SK-N-SH (cell line): ENCODE data around the gene HABP4. TPM values are rescaled to one million over a fixed set of nuclear protein-coding genes. Genes with fewer than 3 reads are reported as not detected.

ENCODE experiments used
- CTCF ChIA-PET: fragments of 300-600, 350-600 bp; formaldehyde crosslinking; extraction: SDS; loops from one replicate; lab custom pipeline; 2021; lab: Yijun Ruan, JAX
- POLR2A ChIA-PET: fragments of 350-600 bp; sonication (Branson Sonifier 250); formaldehyde crosslinking; extraction: SDS; loops from one replicate; lab custom pipeline; 2020; ENCODE audit warnings: antibody characterized with exemption, inconsistent platforms; lab: Yijun Ruan, JAX
- DNase-seq: peaks from one replicate; pipeline ENCODE4 v3.0.0; 2012
- H2AFZ ChIP-seq: fragments of 200-600 bp; sonication (generic); 2 replicates; pipeline ENCODE4 v1.8.1; 2016; ENCODE audit warnings: antibody characterized with exemption, mild to moderate bottlenecking, low read depth
- H3F3A ChIP-seq: fragments of 200-600 bp; sonication (generic); replicated peaks from 2 replicates; pipeline ENCODE3; 2016; ENCODE audit warnings: antibody characterized with exemption, mild to moderate bottlenecking; ENCODE audit not compliant: insufficient read depth
- H3K27ac ChIP-seq, 2 experiments: fragments of 200-500 bp in 1 of 2; fragments of 200-600 bp in 1 of 2; sonication (Bioruptor generic) in 1 of 2; sonication (generic), shearing (Covaris generic) in 1 of 2; 2 replicates each; pipeline versions ENCODE4 v1.5.1 to v1.6.1; 2014 to 2016; ENCODE audit warnings: low read depth in 2 of 2, inconsistent platforms in 1 of 2, low read length in 1 of 2, mild to moderate bottlenecking in 1 of 2, mixed read lengths in 1 of 2
- H3K27me3 ChIP-seq: fragments of 200-600 bp; sonication (generic), shearing (Covaris generic); 2 replicates; pipeline ENCODE4 v1.6.1; 2016; ENCODE audit warnings: mixed run types; ENCODE audit not compliant: insufficient read depth
- H3K36me3 ChIP-seq, 2 experiments: fragments of 200-500 bp in 1 of 2; fragments of 200-600 bp in 1 of 2; sonication (Bioruptor generic) in 1 of 2; sonication (generic) in 1 of 2; replicated peaks in 1 of 2; 2 replicates each; pipeline versions ENCODE3 to v1.5.1; 2014 to 2016; ENCODE audit warnings: low read length in 1 of 2, mild to moderate bottlenecking in 1 of 2; ENCODE audit not compliant: insufficient read depth in 2 of 2, control insufficient read depth in 1 of 2
- H3K4me1 ChIP-seq, 2 experiments: fragments of 200-500 bp in 1 of 2; fragments of 200-600 bp in 1 of 2; sonication (Bioruptor generic) in 1 of 2; sonication (generic), shearing (Covaris generic) in 1 of 2; 2 replicates each; pipeline versions ENCODE4 v1.5.1 to v1.6.1; 2014 to 2016; ENCODE audit warnings: low read depth in 1 of 2, low read length in 1 of 2, mixed run types in 1 of 2; ENCODE audit not compliant: insufficient read depth in 2 of 2, control insufficient read depth in 1 of 2
- H3K4me2 ChIP-seq: fragments of 200-600 bp; sonication (generic), shearing (Covaris generic); 2 replicates; pipeline ENCODE4 v1.6.1; 2017; ENCODE audit warnings: mixed run types
- H3K4me3 ChIP-seq, 2 experiments: fragments of 200-500 bp in 1 of 2; fragments of 200-600 bp in 1 of 2; sonication (Bioruptor generic) in 1 of 2; sonication (generic), shearing (Covaris generic) in 1 of 2; 2 replicates each; pipeline versions ENCODE4 v1.5.1 to v1.8.1; 2014 to 2016; ENCODE audit warnings: low read depth in 2 of 2, inconsistent platforms in 1 of 2, low read length in 1 of 2, mild to moderate bottlenecking in 1 of 2, mixed read lengths in 1 of 2, moderate library complexity in 1 of 2
- H3K79me2 ChIP-seq: fragments of 200-600 bp; sonication (generic); 2 replicates; pipeline ENCODE4 v1.8.1; 2017; ENCODE audit warnings: mild to moderate bottlenecking; ENCODE audit not compliant: insufficient read depth
- H3K9ac ChIP-seq: fragments of 200-600 bp; sonication (generic); 2 replicates; pipeline ENCODE4 v1.6.1; 2017; ENCODE audit warnings: mixed run types
- H3K9me2 ChIP-seq: fragments of 200-600 bp; sonication (generic); 2 replicates; pipeline ENCODE4 v1.6.1; 2017; ENCODE audit warnings: mixed run types
- H3K9me3 ChIP-seq: fragments of 200-600 bp; sonication (generic); 2 replicates; pipeline ENCODE4 v1.6.1; 2017; ENCODE audit warnings: mixed run types, mild to moderate bottlenecking, moderate library complexity
- H4K20me1 ChIP-seq: fragments of 200-600 bp; sonication (generic); 2 replicates; pipeline ENCODE4 v1.6.1; 2017; ENCODE audit warnings: mild to moderate bottlenecking, mixed run types; ENCODE audit not compliant: insufficient read depth
- ELF1 ChIP-seq: IDR thresholded peaks from 2 replicates; pipeline ENCODE4 v1.4.0; 2012
- IRF3 ChIP-seq: fragments of 150-350 bp; IDR thresholded peaks from 2 replicates; pipeline ENCODE4 v1.6.1; 2016; ENCODE audit warnings: mild to moderate bottlenecking, low read depth, low read length
- JUND ChIP-seq: IDR thresholded peaks from 2 replicates; pipeline ENCODE4 v1.4.0; 2012
- MAX ChIP-seq: IDR thresholded peaks from 2 replicates; pipeline ENCODE4 v1.4.0; 2012; ENCODE audit warnings: low read depth
- MEF2A ChIP-seq: IDR thresholded peaks from 2 replicates; pipeline ENCODE4 v1.4.0; 2012; ENCODE audit warnings: low read depth, borderline replicate concordance
- POLR2AphosphoS5 ChIP-seq: IDR thresholded peaks from 2 replicates; pipeline ENCODE4 v1.6.1; 2012; ENCODE audit warnings: low read depth, low read length
- RCOR1 ChIP-seq: fragments of 150-350 bp; IDR thresholded peaks from 2 replicates; pipeline ENCODE4 v1.6.1; 2017; ENCODE audit warnings: antibody characterized with exemption, low read length
- RFX5 ChIP-seq: IDR thresholded peaks from 2 replicates; pipeline ENCODE4 v1.6.1; 2012; ENCODE audit warnings: mild to moderate bottlenecking, improper control_type of control experiment, low read length
- RXRA ChIP-seq: IDR thresholded peaks from 2 replicates; pipeline ENCODE4 v1.4.0; 2012; ENCODE audit warnings: low read depth, mild to moderate bottlenecking, borderline replicate concordance
- TCF12 ChIP-seq: IDR thresholded peaks from 2 replicates; pipeline ENCODE4 v1.4.0; 2012
- TEAD4 ChIP-seq: IDR thresholded peaks from 2 replicates; pipeline ENCODE4 v1.4.0; 2012; ENCODE audit warnings: mild to moderate bottlenecking, borderline replicate concordance; ENCODE audit not compliant: insufficient read depth
- USF1 ChIP-seq: IDR thresholded peaks from 2 replicates; pipeline ENCODE4 v1.4.0; 2012; ENCODE audit warnings: low read depth, borderline replicate concordance
- YY1 ChIP-seq: IDR thresholded peaks from 2 replicates; pipeline ENCODE4 v1.4.0; 2012; ENCODE audit warnings: low read depth, mild to moderate bottlenecking
- ZBTB33 ChIP-seq: IDR thresholded peaks from 2 replicates; pipeline ENCODE4 v1.4.0; 2012; ENCODE audit warnings: low read depth, borderline replicate concordance
- WGBS: methylation state at CpG from one replicate; pipeline ENCODE4 v1.1.6; 2017; ENCODE audit warnings: low lambda C conversion rate; 5-methylcytosine and 5-hydroxymethylcytosine counted together
- polyA plus RNA-seq, 3 experiments: library from polyadenylated mRNA; depleted of rRNA; stranded (reverse); fragments of >200 nt; gene quantifications; 2 replicates each; pipeline ENCODE4 v1.2.3, GENCODE V29; 2012
- TF ChIP-seq, protein P1 (sequence below): IDR thresholded peaks from 2 replicates; pipeline ENCODE4; 2012
- TF ChIP-seq, protein P2 (sequence below): IDR thresholded peaks from 2 replicates; pipeline ENCODE4 v1.6.1; 2012; ENCODE audit warnings: mild to moderate bottlenecking, low read depth, low read length, moderate library complexity
- TF ChIP-seq, protein P3 (sequence below): fragments of 200-600 bp; sonication (generic); IDR thresholded peaks from 2 replicates; pipeline ENCODE4 v1.6.1; 2017; ENCODE audit warnings: antibody characterized with exemption, mild to moderate bottlenecking, moderate library complexity

Gene HABP4
- polyA plus RNA-seq, 1 of the 3 experiments (the other 2 are of a cell fraction), result 19.0 TPM

DNA sequence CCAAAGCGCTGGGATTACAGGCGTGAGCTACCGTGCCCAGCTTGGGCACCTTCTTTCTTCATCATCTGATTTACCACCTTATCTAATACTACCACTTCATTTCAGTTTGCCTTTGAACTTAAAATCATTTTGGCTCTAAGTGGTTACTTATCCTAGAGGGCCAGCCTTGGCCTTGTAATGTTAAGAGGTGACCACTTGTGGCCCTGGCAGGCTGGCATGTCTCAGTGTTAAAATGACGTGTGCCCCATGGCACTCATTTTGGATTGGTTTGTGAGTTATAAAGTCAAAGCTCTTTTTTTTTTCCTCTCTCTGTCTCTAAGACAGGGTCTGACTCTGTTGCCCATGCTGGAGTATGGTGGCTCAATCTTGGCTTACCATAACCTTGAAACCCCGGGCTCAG is 17.8 kb downstream of the HABP4 start:
- 86% methylated on average over 5 of the region's 5 CpGs for WGBS
- H2AFZ ChIP-seq, result no peak overlapping the region
- no peaks in the 10 kb centered on the region for H4K20me1 ChIP-seq
- H3K36me3 ChIP-seq, result peaks cover 18 to 49% of the 10 kb centered on the region in 2 experiments
- H3K9ac ChIP-seq, result no peak overlapping the region
- H3K4me1 ChIP-seq, result no peaks in the 10 kb centered on the region
- H3K4me3 ChIP-seq, result no peak overlapping the region
- TF ChIP-seq, protein P1, sequence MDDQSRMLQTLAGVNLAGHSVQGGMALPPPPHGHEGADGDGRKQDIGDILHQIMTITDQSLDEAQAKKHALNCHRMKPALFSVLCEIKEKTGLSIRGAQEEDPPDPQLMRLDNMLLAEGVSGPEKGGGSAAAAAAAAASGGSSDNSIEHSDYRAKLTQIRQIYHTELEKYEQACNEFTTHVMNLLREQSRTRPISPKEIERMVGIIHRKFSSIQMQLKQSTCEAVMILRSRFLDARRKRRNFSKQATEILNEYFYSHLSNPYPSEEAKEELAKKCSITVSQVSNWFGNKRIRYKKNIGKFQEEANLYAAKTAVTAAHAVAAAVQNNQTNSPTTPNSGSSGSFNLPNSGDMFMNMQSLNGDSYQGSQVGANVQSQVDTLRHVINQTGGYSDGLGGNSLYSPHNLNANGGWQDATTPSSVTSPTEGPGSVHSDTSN, result no peak
- TF ChIP-seq, protein P2, sequence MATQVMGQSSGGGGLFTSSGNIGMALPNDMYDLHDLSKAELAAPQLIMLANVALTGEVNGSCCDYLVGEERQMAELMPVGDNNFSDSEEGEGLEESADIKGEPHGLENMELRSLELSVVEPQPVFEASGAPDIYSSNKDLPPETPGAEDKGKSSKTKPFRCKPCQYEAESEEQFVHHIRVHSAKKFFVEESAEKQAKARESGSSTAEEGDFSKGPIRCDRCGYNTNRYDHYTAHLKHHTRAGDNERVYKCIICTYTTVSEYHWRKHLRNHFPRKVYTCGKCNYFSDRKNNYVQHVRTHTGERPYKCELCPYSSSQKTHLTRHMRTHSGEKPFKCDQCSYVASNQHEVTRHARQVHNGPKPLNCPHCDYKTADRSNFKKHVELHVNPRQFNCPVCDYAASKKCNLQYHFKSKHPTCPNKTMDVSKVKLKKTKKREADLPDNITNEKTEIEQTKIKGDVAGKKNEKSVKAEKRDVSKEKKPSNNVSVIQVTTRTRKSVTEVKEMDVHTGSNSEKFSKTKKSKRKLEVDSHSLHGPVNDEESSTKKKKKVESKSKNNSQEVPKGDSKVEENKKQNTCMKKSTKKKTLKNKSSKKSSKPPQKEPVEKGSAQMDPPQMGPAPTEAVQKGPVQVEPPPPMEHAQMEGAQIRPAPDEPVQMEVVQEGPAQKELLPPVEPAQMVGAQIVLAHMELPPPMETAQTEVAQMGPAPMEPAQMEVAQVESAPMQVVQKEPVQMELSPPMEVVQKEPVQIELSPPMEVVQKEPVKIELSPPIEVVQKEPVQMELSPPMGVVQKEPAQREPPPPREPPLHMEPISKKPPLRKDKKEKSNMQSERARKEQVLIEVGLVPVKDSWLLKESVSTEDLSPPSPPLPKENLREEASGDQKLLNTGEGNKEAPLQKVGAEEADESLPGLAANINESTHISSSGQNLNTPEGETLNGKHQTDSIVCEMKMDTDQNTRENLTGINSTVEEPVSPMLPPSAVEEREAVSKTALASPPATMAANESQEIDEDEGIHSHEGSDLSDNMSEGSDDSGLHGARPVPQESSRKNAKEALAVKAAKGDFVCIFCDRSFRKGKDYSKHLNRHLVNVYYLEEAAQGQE, result no peak
- TF ChIP-seq TEAD4, result no peak
- TF ChIP-seq JUND, result no peak
- TF ChIP-seq POLR2AphosphoS5, result no peak
- no peak for TF ChIP-seq RCOR1
- TF ChIP-seq, protein P3, sequence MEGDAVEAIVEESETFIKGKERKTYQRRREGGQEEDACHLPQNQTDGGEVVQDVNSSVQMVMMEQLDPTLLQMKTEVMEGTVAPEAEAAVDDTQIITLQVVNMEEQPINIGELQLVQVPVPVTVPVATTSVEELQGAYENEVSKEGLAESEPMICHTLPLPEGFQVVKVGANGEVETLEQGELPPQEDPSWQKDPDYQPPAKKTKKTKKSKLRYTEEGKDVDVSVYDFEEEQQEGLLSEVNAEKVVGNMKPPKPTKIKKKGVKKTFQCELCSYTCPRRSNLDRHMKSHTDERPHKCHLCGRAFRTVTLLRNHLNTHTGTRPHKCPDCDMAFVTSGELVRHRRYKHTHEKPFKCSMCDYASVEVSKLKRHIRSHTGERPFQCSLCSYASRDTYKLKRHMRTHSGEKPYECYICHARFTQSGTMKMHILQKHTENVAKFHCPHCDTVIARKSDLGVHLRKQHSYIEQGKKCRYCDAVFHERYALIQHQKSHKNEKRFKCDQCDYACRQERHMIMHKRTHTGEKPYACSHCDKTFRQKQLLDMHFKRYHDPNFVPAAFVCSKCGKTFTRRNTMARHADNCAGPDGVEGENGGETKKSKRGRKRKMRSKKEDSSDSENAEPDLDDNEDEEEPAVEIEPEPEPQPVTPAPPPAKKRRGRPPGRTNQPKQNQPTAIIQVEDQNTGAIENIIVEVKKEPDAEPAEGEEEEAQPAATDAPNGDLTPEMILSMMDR, result no peak
- TF ChIP-seq YY1, result no peak
- TF ChIP-seq MEF2A, result no peak
- no peak for TF ChIP-seq MAX
- no peak for TF ChIP-seq TCF12
- TF ChIP-seq RFX5, result no peak
- TF ChIP-seq USF1, result no peak
- no peak for TF ChIP-seq IRF3
- no peak for TF ChIP-seq ELF1
- TF ChIP-seq RXRA, result no peak
- no peak for TF ChIP-seq ZBTB33
- peaks cover under 1% of the 10 kb centered on the region for H3F3A ChIP-seq
- ChIA-PET POLR2A (no interaction called here), CTCF (no interaction called here)
- DNase-seq, result no peak
- H3K9me3 ChIP-seq, result no peaks in the 10 kb centered on the region
- H3K27ac ChIP-seq, result no peak overlapping the region
- H3K9me2 ChIP-seq, result no peaks in the 10 kb centered on the region
- no peak overlapping the region for H3K4me2 ChIP-seq
- peaks cover 13% of the 10 kb centered on the region; the same call in 1 of the 2 replicates for H3K79me2 ChIP-seq
- H3K27me3 ChIP-seq, result no peaks in the 10 kb centered on the region
